HepG2 (cell line): ENCODE measurements around the gene POLR3GL. TPM values are rescaled to one million over a fixed set of nuclear protein-coding genes. Genes with fewer than 3 reads are reported as not detected.

ENCODE experiments used
- ATAC-seq: fragments of 200-7000 bp; cut with Tn5 transposase; 3 replicates; pipeline ENCODE4 v1.9.1; 2020; ENCODE audit warnings: mild to moderate bottlenecking, moderate library complexity
- BruUV-seq: library from RNA; stranded (reverse); fragments of 400-500 nt; replicated peaks from 2 replicates; lab custom pipeline; 2021; lab: Mats Ljungman, UMichigan
- CTCF ChIA-PET: fragments of 300-600 bp; formaldehyde crosslinking; extraction: SDS; loops from one replicate; lab custom pipeline; 2021; ENCODE audit warnings: low total read pairs, inconsistent platforms, low intra/inter-chr PET ratio; lab: Yijun Ruan, JAX
- POLR2A ChIA-PET: fragments of 350-600 bp; sonication (Branson Sonifier 250); formaldehyde crosslinking; loops from one replicate; lab custom pipeline; 2020; ENCODE audit warnings: antibody characterized with exemption, inconsistent platforms; lab: Yijun Ruan, JAX
- DNase-seq: peaks from one replicate; pipeline ENCODE4 v3.0.0-alpha.2; 2015; ENCODE audit warnings: low spot score
- FAIRE-seq: peaks from 3 replicates; lab custom pipeline; 2011; peaks lifted over from hg19 to GRCh38; lab: Jason Lieb, UNC
- H2AFZ ChIP-seq: one replicate; pipeline ENCODE4 v1.6.1; 2011; ENCODE audit warnings: low read length, inconsistent platforms
- H3K27ac ChIP-seq: fragments of 300-600 bp; 3 replicates; pipeline ENCODE4 v1.8.0; 2011; ENCODE audit warnings: mixed run types, mild to moderate bottlenecking, mixed read lengths, low read length, inconsistent platforms; ENCODE audit not compliant: insufficient read depth; ENCODE audit errors: extremely low read length
- H3K27me3 ChIP-seq, 2 experiments: fragments of 200-600 bp in 1 of 2; 2 replicates in 1 of 2; 3 replicates in 1 of 2; pipeline versions ENCODE4 v1.6.0 to v1.8.0; 2011; ENCODE audit warnings: low read length in 2 of 2, mild to moderate bottlenecking in 2 of 2, moderate library complexity in 2 of 2, inconsistent platforms in 1 of 2; ENCODE audit not compliant: insufficient read depth in 2 of 2, control insufficient read depth in 1 of 2
- H3K36me3 ChIP-seq, 2 experiments: fragments of 200-600 bp in 1 of 2; replicated peaks in 1 of 2; 2 replicates in 1 of 2; 3 replicates in 1 of 2; pipeline versions ENCODE4 v1.5.1 to v1.8.0; 2011; ENCODE audit warnings: low read length in 2 of 2, inconsistent platforms in 1 of 2; ENCODE audit not compliant: insufficient read depth in 2 of 2, control insufficient read depth in 1 of 2
- H3K4me1 ChIP-seq: 2 replicates; pipeline ENCODE4 v1.5.1; 2012; ENCODE audit warnings: low read length, inconsistent platforms; ENCODE audit not compliant: insufficient read depth
- H3K4me2 ChIP-seq: 2 replicates; pipeline ENCODE4 v1.6.0; 2011; ENCODE audit warnings: low read depth, low read length, inconsistent platforms
- H3K4me3 ChIP-seq, 3 experiments: fragments of 200-600 bp in 1 of 3; sonication (generic), shearing (Covaris generic) in 1 of 3; replicated peaks in 1 of 3; 2 replicates each; pipeline ENCODE4 v1.5.1; 2011 to 2016; ENCODE audit warnings: low read length in 3 of 3, inconsistent platforms in 2 of 3, low read depth in 2 of 3, mild to moderate bottlenecking in 2 of 3, control low read depth in 1 of 3, mixed read lengths in 1 of 3; ENCODE audit not compliant: insufficient read depth in 1 of 3
- H3K79me2 ChIP-seq: one replicate; pipeline ENCODE4 v1.6.1; 2011; ENCODE audit warnings: low read length, inconsistent platforms; ENCODE audit not compliant: insufficient read depth
- H3K9ac ChIP-seq: 2 replicates; pipeline ENCODE4 v1.6.0; 2011; ENCODE audit warnings: mild to moderate bottlenecking, low read depth, low read length, inconsistent platforms; ENCODE audit not compliant: insufficient read depth
- H3K9me3 ChIP-seq: 2 replicates; pipeline ENCODE4 v1.5.1; 2012; ENCODE audit warnings: mild to moderate bottlenecking, low read length
- H4K20me1 ChIP-seq: 2 replicates; pipeline ENCODE4 v1.6.0; 2011; ENCODE audit warnings: inconsistent platforms, mild to moderate bottlenecking, low read length, moderate library complexity; ENCODE audit not compliant: insufficient read depth
- DPF2 ChIP-seq: sonication (generic); formaldehyde crosslinking; IDR thresholded peaks from 2 replicates; pipeline ENCODE4 v1.4.0; 2020; ENCODE audit warnings: mild to moderate bottlenecking, low read depth, missing genetic modification reagents, borderline replicate concordance
- ZNF780A ChIP-seq: sonication (generic); formaldehyde crosslinking; IDR thresholded peaks from 2 replicates; pipeline ENCODE4 v1.8.0; 2022; ENCODE audit warnings: mild to moderate bottlenecking, missing genetic modification reagents, moderate library complexity
- WGBS: methylation state at CpG from one replicate; pipeline ENCODE4 v1.1.6; 2017; ENCODE audit warnings: low lambda C conversion rate; 5-methylcytosine and 5-hydroxymethylcytosine counted together
- in situ Hi-C: cut with HindIII; loops from 2 replicates; pipeline ENCODE4 v1.10.0; 2017; ENCODE audit warnings: low pct_unique_long_range_greater_than_20kb; ENCODE audit not compliant: extremely low pct_ligation_motif_present
- intact Hi-C: fragments of 100-400 bp; cut with micrococcal nuclease; formaldehyde crosslinking; loops from one replicate; pipeline ENCODE4 v1.10.0; 2022; ENCODE audit not compliant: unreplicated experiment
- polyA plus RNA-seq, 8 experiments: library from polyadenylated mRNA; depleted of rRNA in 3 of 8; stranded (reverse) in 7 of 8; unstranded in 1 of 8; fragments of >200 nt; fragmentation: Illumina TruSeq in 4 of 8; extraction: Trizol in 4 of 8; gene quantifications; 2 replicates each; pipeline versions ENCODE4 v1.2.1 to v1.2.3, GENCODE V29; 2011 to 2016; ENCODE audit warnings: low read depth in 4 of 8, missing spikeins in 1 of 8, mixed read lengths in 1 of 8; ENCODE audit not compliant: insufficient read depth in 1 of 8
- total RNA-seq, 5 experiments: library from RNA; depleted of rRNA; stranded (reverse); fragments of >200 nt; fragmentation: Illumina TruSeq; extraction: Trizol; gene quantifications; 2 replicates each; pipeline ENCODE4 v1.2.3, GENCODE V29; 2016; ENCODE audit warnings: low read depth in 1 of 5
- TF ChIP-seq, protein P1 (sequence below), 2 experiments: fragments of 450-650 bp in 1 of 2; sonication (generic) in 1 of 2; formaldehyde crosslinking in 1 of 2; IDR thresholded peaks; 2 replicates each; pipeline versions ENCODE4 v1.6.1 to v1.8.0; 2016 to 2022; ENCODE audit warnings: antibody characterized with exemption in 1 of 2, mild to moderate bottlenecking in 1 of 2, missing genetic modification reagents in 1 of 2
- TF ChIP-seq, protein P2 (sequence below): sonication (generic); formaldehyde crosslinking; IDR thresholded peaks from 2 replicates; pipeline ENCODE4 v1.4.0; 2020; ENCODE audit warnings: mild to moderate bottlenecking, missing genetic modification reagents

POLR3GL gene
- total and polyA plus RNA-seq, 2 of the 13 experiments (the other 11 are each of a cell fraction or from before 2014, with no cell fraction given) = 11.5 to 12.4 TPM

DNA sequence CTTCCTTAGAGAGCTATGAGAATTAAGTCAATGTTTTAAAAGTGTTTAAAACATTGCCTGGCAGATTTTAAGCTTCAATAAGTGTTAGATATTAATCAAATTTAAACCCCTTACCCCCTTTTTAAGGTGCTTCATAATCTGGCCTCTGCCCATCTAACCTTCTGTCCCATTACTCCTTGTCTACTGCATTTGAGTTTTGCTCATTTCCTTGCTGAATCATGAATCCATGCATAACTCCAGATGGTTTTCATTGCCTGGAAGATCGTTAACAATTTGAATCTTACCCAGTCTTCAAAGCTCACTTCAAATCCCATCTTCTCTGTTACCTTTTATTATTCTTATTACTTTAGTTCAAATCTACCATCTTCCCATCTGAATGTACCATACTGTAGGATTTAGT, 52.4 kb downstream of the POLR3GL start:
- POLR2A ChIA-PET = no interaction called here
- no peaks in the 10 kb centered on the region for H3K27me3 ChIP-seq
- FAIRE-seq (no peak), DNase-seq (no peak), ATAC-seq (no peak)
- H4K20me1 ChIP-seq = no peaks in the 10 kb centered on the region
- H3K4me3 ChIP-seq = no peak overlapping the region
- no peak overlapping the region for H3K9ac ChIP-seq
- in situ Hi-C loops (loop anchor here (10.0 kb wide), 1 partner anchor 172 kb away; the partner anchor contains the start of gene NUDT17), intact Hi-C loops (no loop called here)
- CTCF ChIA-PET = no interaction called here
- no peaks in the 10 kb centered on the region for H3K36me3 ChIP-seq
- H3K9me3 ChIP-seq = no peaks in the 10 kb centered on the region
- BruUV-seq = no TSS peak
- WGBS = 3% methylated on average over 1 of the region's 1 CpG
- no peaks in the 10 kb centered on the region for H3K79me2 ChIP-seq
- H3K4me2 ChIP-seq = no peak overlapping the region
- no peak overlapping the region for H3K27ac ChIP-seq
- H2AFZ ChIP-seq = no peak overlapping the region
- H3K4me1 ChIP-seq = peaks cover 42% of the 10 kb centered on the region
- no peak for TF ChIP-seq DPF2 (CRISPR knock-in tag)
- TF ChIP-seq, protein P1, sequence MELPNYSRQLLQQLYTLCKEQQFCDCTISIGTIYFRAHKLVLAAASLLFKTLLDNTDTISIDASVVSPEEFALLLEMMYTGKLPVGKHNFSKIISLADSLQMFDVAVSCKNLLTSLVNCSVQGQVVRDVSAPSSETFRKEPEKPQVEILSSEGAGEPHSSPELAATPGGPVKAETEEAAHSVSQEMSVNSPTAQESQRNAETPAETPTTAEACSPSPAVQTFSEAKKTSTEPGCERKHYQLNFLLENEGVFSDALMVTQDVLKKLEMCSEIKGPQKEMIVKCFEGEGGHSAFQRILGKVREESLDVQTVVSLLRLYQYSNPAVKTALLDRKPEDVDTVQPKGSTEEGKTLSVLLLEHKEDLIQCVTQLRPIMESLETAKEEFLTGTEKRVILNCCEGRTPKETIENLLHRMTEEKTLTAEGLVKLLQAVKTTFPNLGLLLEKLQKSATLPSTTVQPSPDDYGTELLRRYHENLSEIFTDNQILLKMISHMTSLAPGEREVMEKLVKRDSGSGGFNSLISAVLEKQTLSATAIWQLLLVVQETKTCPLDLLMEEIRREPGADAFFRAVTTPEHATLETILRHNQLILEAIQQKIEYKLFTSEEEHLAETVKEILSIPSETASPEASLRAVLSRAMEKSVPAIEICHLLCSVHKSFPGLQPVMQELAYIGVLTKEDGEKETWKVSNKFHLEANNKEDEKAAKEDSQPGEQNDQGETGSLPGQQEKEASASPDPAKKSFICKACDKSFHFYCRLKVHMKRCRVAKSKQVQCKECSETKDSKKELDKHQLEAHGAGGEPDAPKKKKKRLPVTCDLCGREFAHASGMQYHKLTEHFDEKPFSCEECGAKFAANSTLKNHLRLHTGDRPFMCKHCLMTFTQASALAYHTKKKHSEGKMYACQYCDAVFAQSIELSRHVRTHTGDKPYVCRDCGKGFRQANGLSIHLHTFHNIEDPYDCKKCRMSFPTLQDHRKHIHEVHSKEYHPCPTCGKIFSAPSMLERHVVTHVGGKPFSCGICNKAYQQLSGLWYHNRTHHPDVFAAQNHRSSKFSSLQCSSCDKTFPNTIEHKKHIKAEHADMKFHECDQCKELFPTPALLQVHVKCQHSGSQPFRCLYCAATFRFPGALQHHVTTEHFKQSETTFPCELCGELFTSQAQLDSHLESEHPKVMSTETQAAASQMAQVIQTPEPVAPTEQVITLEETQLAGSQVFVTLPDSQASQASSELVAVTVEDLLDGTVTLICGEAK (IDR thresholded peaks at IDR 0.05) = no peak
- TF ChIP-seq, protein P1 (CRISPR knock-in tag; IDR thresholded peaks at IDR 0.05) = no peak
- TF ChIP-seq, protein P2, sequence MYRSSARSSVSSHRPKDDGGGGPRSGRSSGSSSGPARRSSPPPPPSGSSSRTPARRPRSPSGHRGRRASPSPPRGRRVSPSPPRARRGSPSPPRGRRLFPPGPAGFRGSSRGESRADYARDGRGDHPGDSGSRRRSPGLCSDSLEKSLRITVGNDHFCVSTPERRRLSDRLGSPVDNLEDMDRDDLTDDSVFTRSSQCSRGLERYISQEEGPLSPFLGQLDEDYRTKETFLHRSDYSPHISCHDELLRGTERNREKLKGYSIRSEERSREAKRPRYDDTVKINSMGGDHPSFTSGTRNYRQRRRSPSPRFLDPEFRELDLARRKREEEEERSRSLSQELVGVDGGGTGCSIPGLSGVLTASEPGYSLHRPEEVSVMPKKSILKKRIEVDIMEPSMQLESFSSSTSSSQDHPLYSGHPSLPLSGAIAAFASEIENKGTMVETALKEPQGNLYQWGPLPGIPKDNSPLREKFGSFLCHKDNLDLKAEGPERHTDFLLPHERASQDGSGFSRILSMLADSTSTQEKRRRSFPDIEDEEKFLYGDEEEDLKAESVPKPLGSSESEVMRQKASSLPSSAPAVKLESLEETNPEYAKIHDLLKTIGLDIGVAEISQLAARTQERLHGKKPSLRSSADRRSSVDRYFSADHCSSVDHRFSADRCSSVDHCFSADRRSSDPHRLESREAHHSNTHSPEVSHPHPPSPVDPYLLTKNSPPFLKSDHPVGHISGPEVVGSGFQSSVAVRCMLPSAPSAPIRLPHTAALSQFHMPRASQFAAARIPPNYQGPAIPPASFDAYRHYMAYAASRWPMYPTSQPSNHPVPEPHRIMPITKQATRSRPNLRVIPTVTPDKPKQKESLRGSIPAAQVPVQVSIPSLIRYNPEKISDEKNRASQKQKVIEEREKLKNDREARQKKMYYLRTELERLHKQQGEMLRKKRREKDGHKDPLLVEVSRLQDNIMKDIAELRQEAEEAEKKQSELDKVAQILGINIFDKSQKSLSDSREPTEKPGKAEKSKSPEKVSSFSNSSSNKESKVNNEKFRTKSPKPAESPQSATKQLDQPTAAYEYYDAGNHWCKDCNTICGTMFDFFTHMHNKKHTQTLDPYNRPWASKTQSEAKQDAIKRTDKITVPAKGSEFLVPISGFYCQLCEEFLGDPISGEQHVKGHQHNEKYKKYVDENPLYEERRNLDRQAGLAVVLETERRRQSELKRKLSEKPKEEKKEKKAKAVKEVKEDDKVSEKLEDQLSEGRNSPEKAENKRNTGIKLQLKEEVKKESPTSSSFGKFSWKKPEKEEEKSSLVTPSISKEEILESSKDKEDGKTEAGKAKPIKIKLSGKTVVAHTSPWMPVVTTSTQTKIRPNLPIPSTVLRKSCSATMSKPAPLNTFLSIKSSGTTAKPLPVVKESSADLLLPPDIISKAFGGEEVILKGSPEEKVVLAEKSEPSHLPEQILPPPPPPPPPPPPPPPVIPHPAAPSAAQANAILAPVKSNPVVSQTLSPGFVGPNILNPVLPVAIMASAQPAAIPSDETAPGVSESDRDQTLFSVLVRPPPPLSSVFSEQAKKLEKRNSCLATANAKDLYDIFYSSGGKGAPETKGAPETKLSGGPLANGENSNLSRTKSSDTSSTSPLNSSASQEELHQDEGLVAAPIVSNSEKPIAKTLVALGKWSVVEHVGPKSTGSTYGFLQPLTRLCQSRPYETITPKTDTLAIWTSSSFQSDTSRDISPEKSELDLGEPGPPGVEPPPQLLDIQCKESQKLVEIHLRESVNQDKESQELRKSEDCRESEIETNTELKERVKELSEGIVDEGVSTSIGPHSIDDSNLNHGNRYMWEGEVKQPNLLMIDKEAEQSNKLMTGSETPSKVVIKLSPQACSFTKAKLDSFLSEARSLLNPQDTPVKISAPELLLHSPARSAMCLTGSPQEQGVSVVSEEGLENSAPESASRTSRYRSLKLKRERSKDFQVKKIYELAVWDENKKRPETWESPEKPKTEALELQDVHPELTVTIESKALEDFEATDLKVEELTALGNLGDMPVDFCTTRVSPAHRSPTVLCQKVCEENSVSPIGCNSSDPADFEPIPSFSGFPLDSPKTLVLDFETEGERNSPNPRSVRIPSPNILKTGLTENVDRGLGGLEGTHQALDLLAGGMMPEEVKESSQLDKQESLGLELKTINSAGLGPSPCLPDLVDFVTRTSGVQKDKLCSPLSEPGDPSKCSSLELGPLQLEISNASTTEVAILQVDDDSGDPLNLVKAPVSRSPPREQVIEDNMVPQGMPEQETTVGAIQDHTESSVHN (CRISPR knock-in tag) = no peak
- no peak for TF ChIP-seq ZNF780A (CRISPR knock-in tag)
